Tongue (tissue), 2 donors: ENCODE results near the gene TANC1. TPM values are rescaled to one million over a fixed set of nuclear protein-coding genes. Genes with fewer than 3 reads are reported as not detected.
A peak's percentile ranks its signal among the peaks of the same experiment; 100 is the strongest.

Source experiments
- DNase-seq: peaks from one replicate; pipeline ENCODE4 v3.0.0-alpha.2; 2015
- total RNA-seq: library from RNA; depleted of rRNA; stranded (reverse); fragments of >200 nt; gene quantifications from one replicate; pipeline ENCODE4 v1.2.3, GENCODE V29; 2014

Gene TANC1
- total RNA-seq, 1 donor from 2014 or later: 53.3 TPM

GRCh38 chr2:159226059-159226461, 257.6 kb downstream of the TANC1 start:
- DNase-seq: no peak

GRCh38 chr2:159226608-159227385, 258.4 kb downstream of the TANC1 start:
- DNase-seq: peak; percentile 11

- DNase-seq: no peak
Observed at GRCh38 chr2:159227467-159227866, 259.0 kb downstream of the TANC1 start.

- DNase-seq: peak; percentile 92
Observed at GRCh38 chr2:159228081-159228581, 259.7 kb downstream of the TANC1 start.

- DNase-seq: no peak
Observed at GRCh38 chr2:159229476-159230144, 261.2 kb downstream of the TANC1 start.

- DNase-seq: peak; percentile 78
Observed at GRCh38 chr2:159230145-159230877, 261.9 kb downstream of the TANC1 start.

- peak; percentile 8 for DNase-seq
Observed at GRCh38 chr2:159232456-159233170, 264.2 kb downstream of the TANC1 start.

GRCh38 chr2:159234868-159235267, 266.4 kb downstream of the TANC1 start:
- DNase-seq: no peak

GRCh38 chr2:159243529-159243928, 275.1 kb downstream of the TANC1 start:
- DNase-seq: no peak

- DNase-seq: no peak
Observed at GRCh38 chr2:159246325-159246988, 278.0 kb downstream of the TANC1 start.

GRCh38 chr2:159249990-159250715, 281.7 kb downstream of the TANC1 start:
- DNase-seq: peak; percentile 31

- no peak for DNase-seq
Observed at GRCh38 chr2:159251296-159252173, 283.1 kb downstream of the TANC1 start.

- DNase-seq: no peak
Observed at GRCh38 chr2:159252905-159253304, 284.5 kb downstream of the TANC1 start.

- no peak for DNase-seq
Observed at GRCh38 chr2:159256159-159256558, 287.7 kb downstream of the TANC1 start.

- no peak for DNase-seq
Observed at GRCh38 chr2:159262226-159262625, 293.8 kb downstream of the TANC1 start.

GRCh38 chr2:159262904-159263303, 294.5 kb downstream of the TANC1 start:
- DNase-seq: no peak

- DNase-seq: no peak
Observed at GRCh38 chr2:159265171-159265576, 296.7 kb downstream of the TANC1 start.

GRCh38 chr2:159266554-159266953, 298.1 kb downstream of the TANC1 start:
- no peak for DNase-seq

GRCh38 chr2:159267921-159268320, 299.5 kb downstream of the TANC1 start:
- no peak for DNase-seq
